Activated CD4-positive, alpha-beta T cell treated with anti-CD3 and anti-CD28 coated beads, Interleukin-2, amount 10 ng/mL, durations not matched to agents 24 days and 14 days (primary cell): ENCODE measurements around the gene BCAN. TPM values are rescaled to one million over a fixed set of nuclear protein-coding genes. Genes with fewer than 3 reads are reported as not detected.
"Not testable (repeated sequence)": the region's sequence is repeated elsewhere in the genome, so short reads cannot be mapped to it uniquely, and the experiment has no call there.

Source experiments
- DNase-seq: peaks from one replicate; pipeline ENCODE4 v3.0.0; 2022
- H3K27ac Mint-ChIP-seq: one replicate; pipeline ENCODE4 v1.8.0; 2022; ENCODE audit warnings: mild to moderate bottlenecking, mixed read lengths
- H3K27me3 Mint-ChIP-seq: one replicate; pipeline ENCODE4 v1.8.0; 2022; ENCODE audit warnings: mixed read lengths
- H3K36me3 Mint-ChIP-seq: one replicate; pipeline ENCODE4 v1.8.0; 2022; ENCODE audit warnings: low read depth, mild to moderate bottlenecking, mixed read lengths
- H3K4me1 Mint-ChIP-seq: one replicate; pipeline ENCODE4 v1.8.0; 2021; ENCODE audit warnings: mixed read lengths
- H3K4me3 Mint-ChIP-seq: one replicate; pipeline ENCODE4 v1.8.0; 2022; ENCODE audit warnings: mild to moderate bottlenecking, moderate library complexity, mixed read lengths
- H3K9me3 Mint-ChIP-seq: one replicate; pipeline ENCODE4 v1.8.0; 2021; ENCODE audit warnings: mixed read lengths
- intact Hi-C: fragments of 100-400 bp; cut with micrococcal nuclease; formaldehyde crosslinking; loops from one replicate; pipeline ENCODE4 v1.15.1; 2023
- total RNA-seq: library from RNA; stranded (reverse); gene quantifications from 2 replicates; pipeline ENCODE4 v1.2.3, GENCODE V29; 2022

BCAN gene
- total RNA-seq, 1 donor from 2014 or later = not detected

DNA sequence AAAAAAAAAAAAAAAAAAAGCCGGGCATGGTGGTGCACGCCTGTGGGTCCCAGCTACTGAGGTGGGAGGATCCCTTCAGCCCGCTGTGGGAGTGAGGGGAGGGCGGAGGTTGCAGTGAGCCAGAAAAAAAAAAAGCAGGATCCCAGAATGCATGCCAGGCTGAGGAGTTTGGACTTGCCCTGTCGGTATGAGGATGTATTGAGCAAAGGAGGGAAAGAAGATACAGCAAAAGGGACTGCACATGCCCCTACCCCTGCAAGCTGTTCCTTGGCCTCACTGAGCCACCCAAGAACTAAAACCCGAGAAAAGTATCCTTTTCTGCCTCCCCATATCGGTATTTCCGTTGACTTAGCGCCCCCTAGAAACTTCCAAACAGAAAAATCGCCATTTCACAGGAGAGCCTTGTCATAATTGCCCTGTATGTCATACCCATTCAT lies 39.3 kb upstream of the BCAN start:
- intact Hi-C loops = no loop called here
- peak; percentile 71 for DNase-seq
- peaks cover 2% of the 10 kb centered on the region for H3K27me3 Mint-ChIP-seq
- H3K4me3 Mint-ChIP-seq = peak overlapping the region; percentile 62
- peaks cover 24% of the 10 kb centered on the region for H3K36me3 Mint-ChIP-seq
- peaks cover 29% of the 10 kb centered on the region for H3K4me1 Mint-ChIP-seq
- H3K9me3 Mint-ChIP-seq = no peaks in the 10 kb centered on the region
- no peak overlapping the region for H3K27ac Mint-ChIP-seq

DNA sequence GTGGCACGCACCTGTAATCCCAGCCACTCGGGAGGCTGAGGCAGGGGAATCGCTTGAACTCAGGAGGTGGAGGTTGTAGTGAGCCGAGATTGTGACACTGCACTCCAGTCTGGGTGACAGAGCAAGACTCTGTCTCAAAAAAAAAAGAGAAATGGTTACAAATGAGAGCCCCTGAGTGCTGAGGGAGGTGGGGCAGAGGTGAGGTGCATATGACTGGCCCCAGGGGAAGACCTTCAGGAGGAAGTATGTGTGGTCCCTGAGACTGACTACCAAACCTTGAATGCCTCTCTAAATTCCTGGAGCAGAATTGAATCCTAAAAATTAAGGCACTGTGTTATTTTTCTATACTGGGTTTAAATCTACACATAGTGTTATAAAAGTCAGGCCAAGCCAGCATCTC lies 34.6 kb upstream of the BCAN start:
- not testable (repeated sequence) for DNase-seq, H3K4me1 Mint-ChIP-seq, H3K27ac Mint-ChIP-seq, H3K4me3 Mint-ChIP-seq, H3K9me3 Mint-ChIP-seq, H3K36me3 Mint-ChIP-seq
- intact Hi-C loops = loop anchor here (5.0 kb wide), 1 partner anchor 35 kb away; the partner anchor contains the start of gene IQGAP3
- H3K27me3 Mint-ChIP-seq = peaks cover 13% of the 10 kb centered on the region

DNA sequence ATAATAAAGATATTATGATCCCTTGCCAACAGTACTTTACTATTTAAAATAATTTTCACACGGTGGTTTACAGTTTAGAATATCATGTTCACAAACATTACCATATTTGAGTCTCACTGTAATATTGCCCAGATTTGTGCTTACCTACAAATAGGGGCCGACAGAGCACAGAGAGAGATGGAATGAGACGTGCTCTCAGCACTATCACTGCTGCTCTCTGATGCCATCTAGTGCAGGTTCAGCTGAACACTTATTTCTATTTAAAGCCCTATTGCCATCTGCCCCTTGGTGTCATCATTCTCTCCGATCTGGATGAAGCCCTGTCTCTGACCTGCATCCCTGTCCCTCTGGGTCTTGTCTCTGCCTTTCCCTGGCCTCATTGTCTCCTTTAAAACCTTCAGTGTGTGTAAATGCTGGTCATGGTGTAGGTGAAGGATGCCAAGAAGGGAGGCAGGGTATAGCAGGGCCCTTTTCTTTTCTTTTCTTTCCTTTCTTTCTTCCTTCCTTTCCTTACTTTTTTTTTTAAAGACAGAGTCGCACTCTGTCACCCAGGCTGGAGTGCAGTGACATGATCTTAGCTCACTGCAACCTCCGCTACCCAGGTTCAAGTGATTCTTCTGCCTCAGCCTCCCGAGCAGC lies 33.8 kb upstream of the BCAN start:
- Mint-ChIP-seq H3K36me3 (no peaks in the 10 kb centered on the region), H3K4me3 (no peak overlapping the region), H3K27ac (no peak overlapping the region), H3K9me3 (no peaks in the 10 kb centered on the region), H3K27me3 (peaks cover 18% of the 10 kb centered on the region), H3K4me1 (peaks cover 6% of the 10 kb centered on the region)
- peak; percentile 90 for DNase-seq
- intact Hi-C loops = loop anchor here (1.0 to 5.0 kb wide), 7 partner anchors 8 to 223 kb away; partner anchors contain the start of gene IQGAP3

DNA sequence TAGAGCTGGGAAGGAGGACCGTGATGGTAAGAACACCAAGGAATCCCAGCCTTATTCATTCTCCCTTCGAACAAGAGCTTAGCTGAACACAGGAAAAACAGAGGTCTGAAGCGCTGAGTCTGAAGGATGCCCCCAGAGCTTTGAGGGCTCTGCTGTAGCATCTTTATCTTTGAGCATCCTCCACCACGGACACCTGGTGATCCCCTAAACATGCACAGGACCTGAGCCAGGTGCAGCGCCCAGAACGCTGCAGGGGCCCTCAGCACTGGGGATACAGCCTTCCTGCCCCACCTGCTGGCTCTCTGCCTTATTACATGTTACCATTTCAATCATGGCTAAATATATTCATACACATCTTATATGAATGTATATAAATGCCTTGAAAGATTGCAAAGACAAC lies 32.9 kb upstream of the BCAN start:
- Mint-ChIP-seq H3K27ac (no peak overlapping the region), H3K9me3 (no peaks in the 10 kb centered on the region), H3K4me1 (peaks cover 6% of the 10 kb centered on the region), H3K36me3 (no peaks in the 10 kb centered on the region), H3K27me3 (peaks cover 20% of the 10 kb centered on the region), H3K4me3 (no peak overlapping the region)
- intact Hi-C loops = loop anchor here (1.0 to 5.0 kb wide), 7 partner anchors 9 to 224 kb away; partner anchors contain the start of gene IQGAP3
- peak; percentile 88 for DNase-seq

DNA sequence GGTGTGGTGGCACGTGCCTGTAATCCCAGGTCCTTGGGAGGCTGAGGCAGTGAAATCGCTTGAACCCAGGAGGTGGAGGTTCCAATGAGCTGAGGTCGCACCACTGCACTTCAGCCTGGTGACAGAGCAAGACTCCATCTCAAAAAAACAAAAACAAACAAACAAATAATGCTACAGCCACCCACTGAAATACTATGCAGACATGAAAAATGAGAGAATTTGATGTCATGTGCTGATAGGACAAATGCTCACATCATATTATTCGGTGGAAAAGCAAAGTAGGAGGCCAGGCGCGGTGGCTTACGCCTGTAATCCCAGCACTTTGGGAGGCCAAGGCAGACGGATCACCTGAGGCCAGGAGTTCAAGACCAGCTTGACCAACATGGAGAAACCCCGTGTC lies 31.8 kb upstream of the BCAN start:
- DNase-seq, H3K36me3 Mint-ChIP-seq, H3K27ac Mint-ChIP-seq, H3K4me3 Mint-ChIP-seq, intact Hi-C loops, H3K9me3 Mint-ChIP-seq, H3K4me1 Mint-ChIP-seq: not testable (repeated sequence)
- peaks cover 29% of the 10 kb centered on the region for H3K27me3 Mint-ChIP-seq

DNA sequence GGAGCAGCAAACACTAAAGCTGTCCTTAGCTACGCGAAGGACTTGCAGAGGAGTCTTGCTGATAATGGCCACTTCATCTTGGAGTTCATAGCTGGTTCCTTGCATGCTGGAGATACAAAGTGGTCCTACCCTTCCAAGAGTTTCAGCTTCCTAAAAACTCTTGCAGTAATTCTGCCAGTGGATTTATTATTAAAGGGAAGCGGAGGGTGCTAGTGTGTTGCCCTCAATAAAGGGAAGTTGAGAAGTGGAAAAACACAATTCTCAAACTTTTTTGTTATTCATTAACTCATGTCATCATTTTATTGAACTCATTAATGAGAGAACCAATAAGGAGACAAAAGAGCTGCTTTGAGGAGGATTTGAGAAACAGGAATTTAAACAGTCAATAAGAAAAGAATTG lies 29.3 kb upstream of the BCAN start:
- intact Hi-C loops = no loop called here
- DNase-seq = no peak
- Mint-ChIP-seq H3K4me1 (peaks cover 6% of the 10 kb centered on the region), H3K27me3 (peaks cover 43% of the 10 kb centered on the region), H3K36me3 (no peaks in the 10 kb centered on the region), H3K9me3 (no peaks in the 10 kb centered on the region), H3K27ac (no peak overlapping the region), H3K4me3 (no peak overlapping the region)

DNA sequence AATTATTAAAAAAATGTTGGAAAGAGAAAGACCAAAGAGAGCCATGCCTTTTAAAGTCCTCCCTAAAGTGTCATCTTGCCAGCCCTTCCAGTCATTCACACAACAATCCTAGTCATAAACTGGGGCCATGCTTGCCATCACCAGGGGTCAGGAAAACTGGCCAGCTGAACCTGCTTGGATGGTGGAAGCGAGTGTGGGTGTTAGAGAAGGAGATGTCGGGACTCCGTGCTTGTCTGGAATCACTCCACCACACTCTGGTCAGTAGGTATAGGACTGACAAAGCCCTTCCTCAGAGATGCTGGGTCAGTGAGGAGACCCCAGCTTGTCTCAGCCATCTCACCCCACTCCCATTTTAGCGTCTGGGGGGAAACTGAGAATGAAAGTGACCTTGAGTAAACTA lies 26.0 kb upstream of the BCAN start:
- Mint-ChIP-seq H3K27me3 (peaks cover 60% of the 10 kb centered on the region), H3K4me3 (no peak overlapping the region), H3K4me1 (peaks cover 2% of the 10 kb centered on the region), H3K9me3 (no peaks in the 10 kb centered on the region), H3K27ac (no peak overlapping the region), H3K36me3 (no peaks in the 10 kb centered on the region)
- intact Hi-C loops = no loop called here
- DNase-seq = peak; percentile 53

DNA sequence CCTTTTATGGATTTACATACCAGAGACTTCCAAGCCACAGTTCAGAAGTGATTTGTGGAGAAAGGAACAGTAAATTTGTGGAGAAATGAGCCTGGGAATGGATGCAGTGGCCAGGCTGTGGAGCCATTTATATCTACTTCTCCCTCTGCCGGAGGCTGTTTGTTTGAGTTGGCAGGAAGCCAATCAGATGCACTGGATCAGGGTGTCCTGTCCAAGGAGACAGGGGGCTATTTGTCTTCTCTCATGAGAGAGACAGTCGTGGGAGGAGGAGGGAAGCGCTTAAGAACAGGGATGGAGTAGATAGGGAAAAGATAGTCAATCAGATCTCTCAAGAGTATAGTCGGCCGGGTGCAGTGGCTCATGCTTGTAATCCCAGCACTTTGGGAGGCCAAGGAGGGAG lies 25.5 kb upstream of the BCAN start:
- intact Hi-C loops = no loop called here
- Mint-ChIP-seq H3K36me3 (no peaks in the 10 kb centered on the region), H3K27ac (no peak overlapping the region), H3K4me1 (peaks cover 2% of the 10 kb centered on the region), H3K4me3 (no peak overlapping the region), H3K9me3 (no peaks in the 10 kb centered on the region), H3K27me3 (peaks cover 61% of the 10 kb centered on the region)
- DNase-seq = peak; percentile 52

DNA sequence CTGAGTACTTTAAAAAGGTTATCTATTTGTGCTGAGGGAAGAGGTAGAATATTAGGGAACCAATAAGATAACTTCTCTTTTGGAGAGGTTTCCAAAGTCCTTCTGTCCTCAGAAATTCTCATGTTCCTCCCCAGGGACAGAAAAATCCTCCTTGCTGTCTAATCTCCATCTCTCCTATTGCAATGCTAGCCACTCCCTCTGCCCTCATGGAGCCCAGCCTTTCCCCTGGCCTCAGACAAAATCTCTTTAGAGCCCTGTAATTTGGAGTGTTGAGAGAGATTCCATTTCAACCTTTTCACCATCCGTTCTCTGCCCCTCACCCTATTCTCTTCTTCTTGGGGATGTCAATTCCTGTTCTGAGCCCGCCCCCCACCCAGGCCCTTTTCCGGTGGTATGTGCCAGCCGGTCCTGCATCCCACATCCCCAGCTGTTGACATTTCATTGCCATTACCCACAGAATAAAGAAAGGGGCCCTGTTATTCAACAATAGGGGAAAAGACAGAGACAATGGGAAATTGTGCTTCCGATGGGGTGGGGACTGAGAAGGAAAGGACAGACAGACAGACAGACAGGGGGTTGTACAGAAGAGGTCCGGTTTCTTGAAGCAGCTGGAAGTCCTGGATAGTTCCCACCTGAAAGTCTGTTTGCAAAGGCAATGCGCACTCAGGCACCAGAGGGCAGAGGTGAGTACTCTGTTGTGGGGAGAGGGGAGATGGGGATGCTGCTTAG lies 22.9 kb upstream of the BCAN start, which contains the start of gene HAPLN2:
Gene HAPLN2, plus strand, starts transcription at position 563 of the 729 bp plus-strand sequence. CDS start 4,076 bp downstream, outside the sequence.
- Mint-ChIP-seq H3K4me3 (no peak within 1 kb of the TSS), H3K27me3 (peaks cover 66% of the 10 kb centered on the region), H3K9me3 (no peaks in the 10 kb centered on the region), H3K27ac (no peak within 1 kb of the TSS), H3K36me3 (no peaks in the 10 kb centered on the region), H3K4me1 (peaks cover 2% of the 10 kb centered on the region)
- intact Hi-C loops = no loop called here
- DNase-seq = peak; percentile 78

DNA sequence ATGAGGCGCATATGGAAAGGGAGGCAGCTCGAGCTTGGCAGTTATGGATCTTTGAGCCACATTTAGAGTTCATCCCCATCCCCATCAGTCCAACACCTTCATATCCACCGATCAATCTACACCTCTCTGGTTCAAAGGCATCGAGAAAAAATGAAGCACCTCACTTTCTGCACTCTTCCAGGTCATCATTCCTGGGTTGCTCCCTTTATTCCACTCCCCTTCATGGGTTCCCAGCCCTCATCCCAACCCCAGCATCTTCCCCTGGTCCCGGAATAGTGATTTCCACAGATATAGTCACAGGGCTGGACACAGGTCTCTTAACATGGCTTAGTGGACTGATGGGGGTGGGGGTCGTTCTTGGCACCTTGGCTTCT lies 22.3 kb upstream of the BCAN start:
- intact Hi-C loops = no loop called here
- Mint-ChIP-seq H3K9me3 (no peaks in the 10 kb centered on the region), H3K4me3 (no peak overlapping the region), H3K36me3 (no peaks in the 10 kb centered on the region), H3K4me1 (peaks cover 4% of the 10 kb centered on the region), H3K27me3 (peaks cover 65% of the 10 kb centered on the region), H3K27ac (no peak overlapping the region)
- no peak for DNase-seq

DNA sequence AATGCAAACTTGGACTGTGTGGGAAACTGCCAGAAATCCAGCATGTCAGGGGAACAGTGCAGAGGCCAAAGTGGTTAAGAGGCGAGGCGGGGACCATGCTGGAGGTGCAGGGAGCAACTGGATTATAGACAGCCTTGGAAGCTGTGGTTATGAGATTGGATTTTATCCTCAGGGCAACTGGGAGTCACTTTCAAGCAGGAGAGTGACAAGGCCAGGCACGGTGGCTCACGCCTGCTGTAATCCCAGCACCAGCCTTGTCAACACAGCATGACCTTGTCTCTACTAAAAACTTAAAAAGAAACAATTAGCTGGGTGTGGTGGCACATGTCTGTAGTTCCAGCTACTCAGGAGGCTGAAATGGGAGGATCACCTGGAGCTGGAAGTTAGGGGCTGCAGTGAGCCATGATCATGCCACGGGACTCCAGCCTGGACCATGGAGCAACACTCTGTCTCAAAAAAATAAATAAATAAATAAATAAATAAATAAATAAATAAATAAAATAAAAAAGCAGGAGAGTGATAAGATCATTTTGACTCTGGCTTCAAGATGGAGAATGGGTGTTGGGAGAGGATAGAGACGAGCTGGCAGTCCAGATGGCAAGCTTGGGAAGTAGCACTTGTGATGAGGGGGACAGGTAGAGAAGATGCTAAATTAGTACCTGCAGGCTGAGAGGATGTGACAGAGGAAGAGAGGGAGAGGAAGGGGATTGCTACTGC lies 19.2 kb upstream of the BCAN start:
- intact Hi-C loops = loop anchor here (10.0 kb wide), 1 partner anchor 302 kb away; the partner anchor contains the start of gene LRRC71
- Mint-ChIP-seq H3K4me3 (no peak overlapping the region), H3K27me3 (peaks cover 61% of the 10 kb centered on the region), H3K9me3 (no peaks in the 10 kb centered on the region), H3K27ac (no peak overlapping the region), H3K4me1 (peaks cover 10% of the 10 kb centered on the region), H3K36me3 (peaks cover 2% of the 10 kb centered on the region)
- no peak for DNase-seq

DNA sequence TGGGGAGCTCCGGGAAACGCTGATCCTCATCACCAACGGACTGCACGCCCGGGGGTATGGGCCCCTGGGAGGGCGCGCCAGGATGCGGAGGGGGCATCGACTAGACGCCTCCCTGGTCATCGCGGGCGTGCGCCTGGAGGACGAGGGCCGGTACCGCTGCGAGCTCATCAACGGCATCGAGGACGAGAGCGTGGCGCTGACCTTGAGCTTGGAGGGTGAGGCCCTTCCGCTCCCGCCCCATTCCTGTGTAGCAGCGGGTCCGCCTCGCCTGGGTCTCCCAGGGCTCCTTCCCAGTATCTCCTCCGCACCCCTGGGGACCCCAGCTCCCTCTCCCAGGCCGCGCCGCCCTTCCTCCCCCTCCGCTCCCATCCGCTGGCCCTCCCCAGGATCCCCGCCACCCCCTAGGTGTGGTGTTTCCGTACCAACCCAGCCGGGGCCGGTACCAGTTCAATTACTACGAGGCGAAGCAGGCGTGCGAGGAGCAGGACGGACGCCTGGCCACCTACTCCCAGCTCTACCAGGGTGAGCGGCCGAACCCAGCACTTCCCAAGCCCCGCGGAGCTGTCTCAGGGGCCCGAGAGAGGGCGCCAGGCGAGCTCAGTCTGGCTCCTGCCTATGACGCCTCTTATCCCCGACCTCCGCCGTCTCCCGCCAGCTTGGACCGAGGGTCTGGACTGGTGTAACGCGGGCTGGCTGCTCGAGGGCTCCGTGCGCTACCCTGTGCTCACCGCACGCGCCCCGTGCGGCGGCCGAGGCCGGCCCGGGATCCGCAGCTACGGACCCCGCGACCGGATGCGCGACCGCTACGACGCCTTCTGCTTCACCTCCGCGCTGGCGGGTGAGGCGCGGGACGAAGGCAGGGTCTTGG lies 17.7 kb upstream of the BCAN start:
- no peak overlapping the region for H3K27ac Mint-ChIP-seq
- peaks cover 64% of the 10 kb centered on the region for H3K27me3 Mint-ChIP-seq
- H3K36me3 Mint-ChIP-seq = peaks cover 2% of the 10 kb centered on the region
- intact Hi-C loops = loop anchor here (10.0 kb wide), 1 partner anchor 301 kb away; the partner anchor contains the start of gene LRRC71
- H3K4me3 Mint-ChIP-seq = peak overlapping the region; percentile 69
- H3K4me1 Mint-ChIP-seq = peaks cover 10% of the 10 kb centered on the region
- DNase-seq = peak; percentile 79
- H3K9me3 Mint-ChIP-seq = no peaks in the 10 kb centered on the region

DNA sequence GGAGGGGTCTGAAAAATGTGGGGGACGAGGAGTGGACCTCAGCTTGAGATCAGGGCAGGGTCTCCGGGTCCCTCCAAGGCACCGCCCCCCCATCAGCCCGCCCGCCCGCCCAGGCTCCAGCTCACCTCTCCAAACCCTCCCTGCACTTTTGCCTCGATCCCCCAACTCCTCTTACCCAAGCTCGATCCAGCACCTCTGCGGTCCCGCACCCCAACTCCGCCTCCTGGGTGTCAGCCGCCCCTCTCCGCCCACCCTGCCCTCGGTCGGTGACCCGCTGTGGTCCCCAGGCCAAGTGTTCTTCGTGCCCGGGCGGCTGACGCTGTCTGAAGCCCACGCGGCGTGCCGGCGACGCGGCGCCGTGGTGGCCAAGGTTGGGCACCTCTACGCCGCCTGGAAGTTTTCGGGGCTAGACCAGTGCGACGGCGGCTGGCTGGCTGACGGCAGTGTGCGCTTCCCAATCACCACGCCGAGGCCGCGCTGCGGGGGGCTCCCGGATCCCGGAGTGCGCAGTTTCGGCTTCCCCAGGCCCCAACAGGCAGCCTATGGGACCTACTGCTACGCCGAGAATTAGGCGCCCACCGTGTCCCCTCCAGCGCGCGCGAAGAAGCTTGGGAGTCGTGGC lies 17.0 kb upstream of the BCAN start:
- Mint-ChIP-seq H3K36me3 (peaks cover 2% of the 10 kb centered on the region), H3K9me3 (no peaks in the 10 kb centered on the region), H3K27me3 (peaks cover 62% of the 10 kb centered on the region), H3K4me1 (peaks cover 9% of the 10 kb centered on the region), H3K4me3 (peak overlapping the region; percentile 69), H3K27ac (no peak overlapping the region)
- intact Hi-C loops = loop anchor here (1.0 to 10.0 kb wide), 4 partner anchors 32 to 300 kb away; partner anchors contain the start of gene LRRC71
- DNase-seq = peak; percentile 58
